GM18499 (cell line): ENCODE measurements around the gene KCNQ5.
"Not testable (repeated sequence)": the region's sequence is repeated elsewhere in the genome, so short reads cannot be mapped to it uniquely, and the experiment has no call there.

Source experiments
- ATAC-seq: cut with Tn5 transposase; IDR thresholded peaks from one replicate; pipeline ENCODE4 v1.9.1; 2021; ENCODE audit warnings: moderate number of reproducible peaks; ENCODE audit not compliant: insufficient read depth, unreplicated experiment

The KCNQ5 gene

GRCh38 chr6:72974276-72974675, 352.4 kb downstream of the KCNQ5 start:
- ATAC-seq = no peak

- no peak for ATAC-seq
These were observed 353.5 kb downstream of the KCNQ5 start for GRCh38 chr6:72975352-72975752.

GRCh38 chr6:72976484-72976883, 354.6 kb downstream of the KCNQ5 start:
- no peak for ATAC-seq

- ATAC-seq = peak; percentile 95
These were observed 355.2 kb downstream of the KCNQ5 start for GRCh38 chr6:72977114-72977513.

DNA sequence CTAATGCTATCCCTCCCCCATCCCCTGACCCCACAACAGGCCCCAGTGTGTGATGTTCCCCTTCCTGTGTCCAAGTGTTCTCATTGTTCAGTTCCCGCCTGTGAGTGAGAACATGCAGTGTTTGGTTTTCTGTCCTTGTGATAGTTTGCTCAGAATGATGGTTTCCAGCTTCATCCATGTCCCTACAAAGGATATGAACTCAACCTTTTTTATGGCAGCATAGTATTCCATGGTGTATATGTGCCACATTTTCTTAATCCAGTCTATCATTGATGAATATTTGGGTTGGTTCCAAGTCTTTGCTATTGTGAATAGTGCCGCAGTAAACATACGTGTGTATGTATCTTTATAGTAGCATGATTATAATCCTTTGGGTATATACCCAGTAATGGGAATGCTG, 356.9 kb downstream of the KCNQ5 start:
- not testable (repeated sequence) for ATAC-seq

DNA sequence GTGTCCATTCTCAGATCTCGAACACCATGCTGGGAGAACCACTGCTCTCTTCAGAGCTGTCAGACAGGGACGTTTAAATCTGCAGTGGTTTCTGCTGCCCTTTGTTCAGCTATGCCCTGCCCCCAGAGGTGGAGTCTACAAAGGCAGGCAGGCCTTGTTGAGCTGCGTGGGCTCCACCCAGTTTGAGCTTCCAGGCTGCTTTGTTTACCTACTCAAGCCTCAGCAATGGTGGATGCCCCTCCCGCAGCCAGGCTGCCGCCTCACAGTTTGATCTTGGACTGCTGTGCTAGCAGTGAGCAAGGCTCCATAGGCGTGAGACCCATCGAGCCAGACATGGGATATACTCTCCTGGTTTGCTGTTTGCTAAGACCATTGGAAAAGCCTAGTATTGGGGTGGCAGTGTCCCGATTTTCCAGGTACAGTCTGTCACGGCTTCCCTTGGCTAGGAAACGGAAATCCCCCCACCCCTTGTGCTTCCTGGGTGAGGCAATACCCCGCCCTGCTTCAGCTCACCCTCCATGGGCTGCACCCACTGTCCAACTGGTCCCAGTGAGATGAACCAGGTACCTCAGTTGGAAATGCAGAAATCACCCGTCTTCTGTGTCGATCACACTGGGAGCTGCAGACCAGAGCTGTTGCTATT, 362.4 kb downstream of the KCNQ5 start:
- not testable (repeated sequence) for ATAC-seq

GRCh38 chr6:72984981-72985665, 363.3 kb downstream of the KCNQ5 start:
- no peak for ATAC-seq

GRCh38 chr6:72987301-72987700, 365.4 kb downstream of the KCNQ5 start:
- no peak for ATAC-seq

DNA sequence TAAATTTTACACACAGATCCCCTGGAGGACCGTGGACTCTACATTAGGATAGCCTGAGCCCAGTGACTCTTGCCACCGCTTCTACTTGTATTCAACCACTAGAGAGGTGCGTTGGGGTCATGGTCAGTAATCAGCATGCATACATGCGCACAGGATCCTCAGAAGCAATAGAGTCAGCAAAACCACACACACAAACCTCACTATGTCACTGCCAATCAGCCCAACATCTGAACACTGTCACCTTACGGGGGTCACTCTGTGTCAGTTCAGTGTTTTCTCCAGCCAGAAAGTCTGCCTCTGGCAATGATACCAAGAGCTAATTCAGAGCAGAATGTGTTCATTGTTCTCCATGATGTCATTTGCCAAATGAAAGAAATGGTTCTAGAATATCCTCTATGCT, 378.1 kb downstream of the KCNQ5 start:
- ATAC-seq = no peak

DNA sequence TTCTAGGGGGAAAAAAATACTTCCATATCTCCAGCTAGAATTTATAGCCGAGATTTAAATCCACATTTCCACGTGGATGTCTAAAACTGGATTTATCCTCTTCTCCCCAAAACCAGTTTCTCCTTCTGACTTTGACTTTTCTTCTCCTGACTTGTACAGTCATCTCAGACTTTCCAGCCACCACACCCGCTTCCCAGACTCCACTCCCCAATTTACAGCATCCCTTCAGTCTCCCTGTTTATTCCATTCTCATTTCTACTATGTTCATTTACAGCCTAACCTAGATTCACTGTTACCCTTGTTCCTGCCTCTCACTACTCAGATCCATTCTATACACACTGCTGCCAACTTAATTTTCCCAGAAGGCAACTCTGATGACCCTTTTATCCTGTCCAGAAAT, 378.6 kb downstream of the KCNQ5 start:
- ATAC-seq = no peak

DNA sequence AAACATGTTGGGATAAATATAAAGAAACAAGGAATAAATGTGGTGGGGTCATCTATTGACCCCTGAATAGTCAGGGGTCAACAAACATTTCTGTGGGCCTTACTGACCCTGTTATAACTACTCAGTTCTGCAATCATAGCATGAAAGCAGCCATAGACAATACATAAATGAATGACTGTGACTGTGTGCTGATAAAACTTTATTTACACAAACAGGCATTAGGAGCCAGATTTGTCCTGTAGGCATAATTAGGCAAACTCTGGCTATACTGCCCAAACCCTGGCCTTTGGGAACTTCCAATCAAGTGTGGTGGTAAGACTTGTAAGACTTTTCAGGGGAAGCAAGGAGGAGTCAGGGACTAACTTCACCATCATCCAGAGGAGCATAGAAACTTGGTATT, 380.7 kb downstream of the KCNQ5 start:
- ATAC-seq = no peak

DNA sequence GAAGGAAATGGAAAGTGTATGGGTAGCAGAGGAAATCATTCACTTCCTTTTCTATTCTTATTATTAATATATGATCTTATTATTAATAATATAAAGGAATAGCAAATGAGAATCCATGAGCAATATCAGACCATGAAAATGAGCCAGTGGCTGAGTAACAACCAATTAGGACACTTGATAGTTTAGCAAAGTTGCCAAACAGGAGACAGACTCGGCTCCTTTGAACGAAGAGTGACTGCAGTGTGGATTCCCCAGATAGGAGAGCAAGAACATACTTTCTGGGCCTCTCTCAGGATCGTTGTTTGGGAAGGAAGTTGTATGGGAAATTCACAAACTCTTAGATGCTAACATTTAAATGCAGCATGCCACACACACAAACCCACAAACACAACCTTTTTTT, 381.4 kb downstream of the KCNQ5 start:
- ATAC-seq = no peak

GRCh38 chr6:73004231-73004630, 382.4 kb downstream of the KCNQ5 start:
- ATAC-seq = no peak

DNA sequence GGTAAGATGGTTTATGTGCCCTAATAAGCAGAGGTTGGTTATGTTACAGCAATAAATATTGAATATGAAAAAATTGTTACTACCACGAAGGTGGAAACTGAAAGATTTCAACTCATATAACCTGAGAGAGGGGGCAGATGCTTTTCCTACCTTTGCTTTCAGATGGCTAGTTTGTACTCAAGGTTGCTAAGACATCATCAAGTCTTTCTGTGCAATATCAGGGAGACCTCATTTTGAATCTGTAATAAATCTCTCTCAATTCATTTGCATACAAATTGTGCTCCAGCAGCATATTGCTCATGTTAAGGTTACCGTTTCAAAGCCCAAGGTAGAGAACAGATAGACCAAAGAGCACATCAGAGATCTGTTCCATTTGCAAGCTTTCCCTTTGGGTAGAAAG, 383.0 kb downstream of the KCNQ5 start:
- no peak for ATAC-seq

- no peak for ATAC-seq
These were observed 384.3 kb downstream of the KCNQ5 start for GRCh38 chr6:73006146-73006545.

- ATAC-seq = no peak
These were observed 390.1 kb downstream of the KCNQ5 start for GRCh38 chr6:73011945-73012344.

DNA sequence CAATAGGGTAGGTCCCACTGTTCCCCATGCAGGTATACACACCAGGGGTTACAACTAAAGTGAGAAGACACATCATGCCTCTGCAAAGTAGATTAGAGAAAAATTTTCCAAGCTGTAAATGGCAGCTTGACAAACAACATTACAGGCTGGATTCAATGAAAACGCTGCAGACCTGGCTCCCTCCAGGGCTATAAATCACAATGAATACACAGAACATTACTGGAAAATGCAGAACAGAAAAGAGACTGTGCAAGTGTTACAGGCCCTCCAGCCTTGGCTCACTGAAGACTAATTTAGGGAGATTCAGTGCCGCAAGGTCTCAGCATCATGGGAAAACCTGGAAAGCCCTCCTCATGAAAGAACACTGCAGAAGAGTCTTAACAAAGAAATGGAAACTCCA, 395.6 kb downstream of the KCNQ5 start:
- ATAC-seq = no peak

DNA sequence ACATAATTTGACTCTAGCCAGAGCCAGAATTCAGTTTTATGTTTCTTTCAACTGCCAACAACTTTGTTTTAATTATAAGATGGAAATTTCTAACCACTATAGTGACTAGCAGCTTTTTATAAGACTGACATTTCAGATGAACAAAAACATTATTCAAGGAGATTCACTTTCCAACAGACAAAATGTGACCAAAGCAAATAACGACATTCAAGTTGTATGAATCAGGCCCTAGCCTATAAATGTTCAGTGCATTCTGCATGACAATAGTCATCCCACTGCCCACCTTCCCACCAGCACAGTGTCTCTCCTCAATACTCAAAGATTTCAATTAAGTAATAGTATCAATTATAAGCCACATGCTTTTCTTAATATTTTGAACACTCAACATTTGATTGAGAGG, 402.7 kb downstream of the KCNQ5 start:
- ATAC-seq = no peak

- ATAC-seq = no peak
These were observed 405.8 kb downstream of the KCNQ5 start for GRCh38 chr6:73027691-73028090.

DNA sequence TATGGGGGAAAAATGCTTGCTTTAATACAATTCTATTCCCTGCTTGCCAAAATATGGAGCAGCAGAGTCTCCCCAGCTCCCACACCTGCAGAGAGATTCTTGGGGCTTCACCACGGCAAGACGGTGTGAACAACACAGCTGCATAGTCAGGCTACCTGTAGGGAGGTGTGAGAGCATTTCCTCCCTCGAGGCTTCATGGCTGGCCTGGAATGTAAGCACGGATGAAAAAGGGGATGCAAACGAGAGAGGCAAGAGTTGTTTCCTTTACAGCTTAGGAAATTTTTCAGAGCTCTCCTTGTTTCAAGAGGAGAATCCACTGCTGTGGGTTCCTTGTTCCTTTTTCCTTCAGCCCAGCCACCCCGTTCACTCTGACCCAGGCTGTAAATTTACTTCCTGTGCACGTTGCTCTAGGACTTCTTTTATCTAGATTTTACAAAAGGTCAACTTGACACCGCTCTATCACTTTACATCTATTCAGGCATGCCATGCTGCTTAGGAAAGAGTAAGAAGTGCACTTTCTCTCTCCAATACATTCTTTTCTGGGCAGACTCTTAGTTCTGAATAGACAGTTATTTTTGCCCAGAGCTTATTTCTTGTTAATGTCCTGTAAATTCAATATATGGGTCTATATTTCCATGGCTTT, 406.4 kb downstream of the KCNQ5 start:
- ATAC-seq = no peak

DNA sequence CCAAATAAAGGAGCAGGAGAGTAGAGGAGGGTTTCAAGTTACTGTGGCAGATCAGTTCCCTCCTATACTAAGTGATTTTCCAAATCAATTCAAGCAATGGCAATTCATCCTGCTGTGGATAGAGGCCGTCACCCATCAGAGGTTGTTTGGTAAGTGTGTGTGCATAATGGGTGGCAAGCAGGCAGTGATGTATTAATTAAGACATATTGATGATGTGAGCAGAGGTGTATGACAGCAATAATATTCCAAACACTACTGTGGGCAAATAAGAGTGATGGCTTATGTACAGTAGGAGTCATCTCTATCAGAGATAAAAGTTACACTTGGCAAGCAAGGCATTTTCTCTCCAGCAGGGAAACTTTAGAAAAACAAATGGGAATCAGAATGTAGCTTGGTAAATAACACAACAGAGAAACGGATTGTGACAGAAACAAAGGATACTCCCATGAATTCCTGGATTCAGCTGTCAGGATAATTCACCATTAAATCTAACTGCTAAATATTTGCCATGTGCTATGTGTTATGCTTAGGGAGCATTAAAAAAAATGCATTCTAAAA, 407.1 kb downstream of the KCNQ5 start:
- ATAC-seq = no peak
